GM10847 (cell line): ENCODE data around the gene SLC51B.

Source experiments
- POLR2A ChIP-seq: IDR thresholded peaks from 2 replicates; pipeline ENCODE4 v1.6.1; 2011; ENCODE audit not compliant: insufficient read length; ENCODE audit errors: extremely low read depth

Gene SLC51B

GRCh38 chr15:65097651-65098263 is 52.6 kb downstream of the SLC51B start:
- TF ChIP-seq POLR2A, result no peak

GRCh38 chr15:65099336-65099735 is 54.1 kb downstream of the SLC51B start:
- no peak for TF ChIP-seq POLR2A

- no peak for TF ChIP-seq POLR2A
Observed at GRCh38 chr15:65100442-65100841, 55.3 kb downstream of the SLC51B start.

GRCh38 chr15:65101411-65101890 is 56.3 kb downstream of the SLC51B start:
- no peak for TF ChIP-seq POLR2A

GRCh38 chr15:65101891-65102708 is 56.9 kb downstream of the SLC51B start:
- TF ChIP-seq POLR2A, result no peak

GRCh38 chr15:65102912-65103311 is 57.7 kb downstream of the SLC51B start:
- no peak for TF ChIP-seq POLR2A
